PC-3 (cell line): Measurements from ENCODE around the gene ESPN. TPM values are rescaled to one million over a fixed set of nuclear protein-coding genes. Genes with fewer than 3 reads are reported as not detected.
A peak's percentile ranks its signal among the peaks of the same experiment; 100 is the strongest.

Experiments
- ATAC-seq: fragments of 200-7000 bp; cut with Tn5 transposase; 2 replicates; pipeline ENCODE4 v1.9.1; 2020; ENCODE audit warnings: mild to moderate bottlenecking, moderate library complexity
- BruUV-seq: library from RNA; stranded (reverse); fragments of 400-500 nt; replicated peaks from 2 replicates; lab custom pipeline; 2021; lab: Mats Ljungman, UMichigan
- CTCF ChIA-PET: fragments of 300-600 bp; sonication (Branson Sonifier 250); formaldehyde crosslinking; loops from one replicate; lab custom pipeline; 2022; ENCODE audit warnings: antibody characterized with exemption; lab: Charles Lee
- POLR2A ChIA-PET: fragments of 300-600 bp; sonication (Branson Sonifier 250); formaldehyde crosslinking; loops from one replicate; lab custom pipeline; 2022; ENCODE audit warnings: antibody characterized with exemption; ENCODE audit not compliant: unreplicated experiment; lab: Charles Lee
- DNase-seq: peaks from one replicate; pipeline ENCODE4 v3.0.0-alpha.2; 2015
- H2AFZ ChIP-seq: fragments of 300-600 bp; sonication (generic); 2 replicates; pipeline ENCODE4 v1.6.0; 2016; ENCODE audit warnings: antibody characterized with exemption, low read length
- H3F3A ChIP-seq: fragments of 300-600 bp; sonication (generic); one replicate; pipeline ENCODE4 v1.6.0; 2017; ENCODE audit warnings: antibody characterized with exemption, low read length, control low read depth, mild to moderate bottlenecking; ENCODE audit not compliant: unreplicated experiment
- H3K27ac ChIP-seq: fragments of 300-600 bp; sonication (generic); 2 replicates; pipeline ENCODE4 v1.5.1; 2016; ENCODE audit warnings: mild to moderate bottlenecking, low read length
- H3K27me3 ChIP-seq: fragments of 300-600 bp; sonication (generic); 2 replicates; pipeline ENCODE4 v1.6.1; 2016; ENCODE audit warnings: low read length, mixed read lengths
- H3K36me3 ChIP-seq: fragments of 300-600 bp; sonication (generic); 2 replicates; pipeline ENCODE4 v1.6.1; 2016; ENCODE audit warnings: low read depth, mixed run types, low read length, mixed read lengths
- H3K4me1 ChIP-seq: fragments of 300-600 bp; sonication (generic); 2 replicates; pipeline ENCODE4 v1.5.1; 2016; ENCODE audit warnings: low read length; ENCODE audit not compliant: insufficient read depth
- H3K4me2 ChIP-seq: fragments of 300-600 bp; sonication (generic); 2 replicates; pipeline ENCODE4 v1.6.0; 2016; ENCODE audit warnings: low read length
- H3K4me3 ChIP-seq: fragments of 300-600 bp; sonication (generic); 2 replicates; pipeline ENCODE4 v1.5.1; 2016; ENCODE audit warnings: mild to moderate bottlenecking, low read length, mixed read lengths
- H3K79me2 ChIP-seq: fragments of 300-600 bp; sonication (generic); 2 replicates; pipeline ENCODE4 v1.6.1; 2017; ENCODE audit warnings: low read length, mixed read lengths
- H3K9ac ChIP-seq: fragments of 300-600 bp; sonication (generic); 2 replicates; pipeline ENCODE4 v1.6.0; 2016; ENCODE audit warnings: mild to moderate bottlenecking, low read length
- H3K9me2 ChIP-seq: fragments of 300-600 bp; sonication (generic); replicated peaks from 2 replicates; pipeline ENCODE4 v1.6.1; 2016; ENCODE audit warnings: mixed run types, low read length, mixed read lengths
- H3K9me3 ChIP-seq: fragments of 300-600 bp; sonication (generic); 2 replicates; pipeline ENCODE4 v1.6.1; 2016; ENCODE audit warnings: low read length, mixed read lengths
- H4K20me1 ChIP-seq: fragments of 300-600 bp; sonication (generic); 2 replicates; pipeline ENCODE4 v1.6.1; 2016; ENCODE audit warnings: low read length, mixed read lengths
- EZH2 ChIP-seq: fragments of 300-600 bp; sonication (generic); IDR thresholded peaks from one replicate; pipeline ENCODE4 v1.6.1; 2017; ENCODE audit warnings: antibody characterized with exemption, mild to moderate bottlenecking, low read length; ENCODE audit not compliant: unreplicated experiment
- EZH2phosphoT487 ChIP-seq: fragments of 300-600 bp; sonication (generic); IDR thresholded peaks from 2 replicates; pipeline ENCODE4 v1.6.1; 2018; ENCODE audit warnings: mild to moderate bottlenecking, antibody characterized with exemption, low read length, borderline replicate concordance
- intact Hi-C: fragments of 100-400 bp; cut with micrococcal nuclease; formaldehyde crosslinking; loops from 2 replicates; pipeline ENCODE4 v1.9.0; 2023
- total RNA-seq: library from RNA; depleted of rRNA; stranded (reverse); fragments of >200 nt; gene quantifications from 2 replicates; pipeline ENCODE4 v1.2.3, GENCODE V29; 2014
- TF ChIP-seq, protein P1 (sequence below): fragments of 300-600 bp; sonication (generic); conservative IDR thresholded peaks from 2 replicates; pipeline ENCODE4 v1.5.1; 2017; ENCODE audit warnings: antibody characterized with exemption, low read depth, mild to moderate bottlenecking, low read length

The ESPN gene
- total RNA-seq, 1 experiment from 2014 or later: 11.1 TPM

DNA sequence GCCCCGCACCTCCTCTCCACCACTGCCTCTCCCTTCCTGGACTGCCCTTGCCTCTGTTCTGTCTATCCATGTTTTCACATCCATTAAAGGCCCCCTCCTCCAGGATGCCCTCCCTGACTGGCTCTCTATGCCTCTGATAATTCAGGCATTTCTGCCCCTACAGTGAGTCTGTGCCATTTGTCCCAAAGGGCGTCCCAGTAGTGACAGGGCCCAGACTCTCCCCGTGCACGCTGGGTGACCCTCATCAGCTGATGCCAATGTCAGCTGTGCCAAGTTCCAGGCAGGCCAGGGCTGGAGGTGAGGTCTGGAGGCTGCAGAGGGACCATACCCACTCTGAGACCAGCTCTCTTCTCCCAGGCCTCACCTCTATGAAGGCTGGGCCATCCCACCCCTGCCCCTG lies 70.1 kb downstream of the ESPN start:
- TF ChIP-seq EZH2: no peak
- Histone ChIP-seq H2AFZ (no peak overlapping the region), H4K20me1 (no peaks in the 10 kb centered on the region), H3K9me3 (no peaks in the 10 kb centered on the region), H3F3A (peaks cover 7% of the 10 kb centered on the region), H3K4me2 (no peak overlapping the region), H3K4me3 (no peak overlapping the region), H3K9ac (no peak overlapping the region), H3K79me2 (peaks cover 10% of the 10 kb centered on the region), H3K36me3 (no peaks in the 10 kb centered on the region), H3K27me3 (no peaks in the 10 kb centered on the region), H3K9me2 (no peaks in the 10 kb centered on the region), H3K4me1 (peaks cover 44% of the 10 kb centered on the region), H3K27ac (no peak overlapping the region)
- intact Hi-C loops: no loop called here
- ChIA-PET POLR2A (no interaction called here), CTCF (no interaction called here)
- no TSS peak for BruUV-seq
- DNase-seq: no peak
- no peak for ATAC-seq

GRCh38 chr1:6495041-6495441 lies 70.5 kb downstream of the ESPN start:
- Histone ChIP-seq H3K4me3 (no peak overlapping the region), H3K79me2 (peaks cover 7% of the 10 kb centered on the region), H4K20me1 (no peaks in the 10 kb centered on the region), H3K27me3 (no peaks in the 10 kb centered on the region), H3K9me3 (no peaks in the 10 kb centered on the region), H3F3A (peaks cover 7% of the 10 kb centered on the region), H3K9ac (no peak overlapping the region), H3K9me2 (no peaks in the 10 kb centered on the region), H3K4me2 (no peak overlapping the region), H3K4me1 (peaks cover 42% of the 10 kb centered on the region), H3K36me3 (no peaks in the 10 kb centered on the region), H3K27ac (no peak overlapping the region), H2AFZ (no peak overlapping the region)
- DNase-seq: no peak
- TF ChIP-seq EZH2 (no peak), EZH2phosphoT487 (no peak)
- TF ChIP-seq, protein P1, sequence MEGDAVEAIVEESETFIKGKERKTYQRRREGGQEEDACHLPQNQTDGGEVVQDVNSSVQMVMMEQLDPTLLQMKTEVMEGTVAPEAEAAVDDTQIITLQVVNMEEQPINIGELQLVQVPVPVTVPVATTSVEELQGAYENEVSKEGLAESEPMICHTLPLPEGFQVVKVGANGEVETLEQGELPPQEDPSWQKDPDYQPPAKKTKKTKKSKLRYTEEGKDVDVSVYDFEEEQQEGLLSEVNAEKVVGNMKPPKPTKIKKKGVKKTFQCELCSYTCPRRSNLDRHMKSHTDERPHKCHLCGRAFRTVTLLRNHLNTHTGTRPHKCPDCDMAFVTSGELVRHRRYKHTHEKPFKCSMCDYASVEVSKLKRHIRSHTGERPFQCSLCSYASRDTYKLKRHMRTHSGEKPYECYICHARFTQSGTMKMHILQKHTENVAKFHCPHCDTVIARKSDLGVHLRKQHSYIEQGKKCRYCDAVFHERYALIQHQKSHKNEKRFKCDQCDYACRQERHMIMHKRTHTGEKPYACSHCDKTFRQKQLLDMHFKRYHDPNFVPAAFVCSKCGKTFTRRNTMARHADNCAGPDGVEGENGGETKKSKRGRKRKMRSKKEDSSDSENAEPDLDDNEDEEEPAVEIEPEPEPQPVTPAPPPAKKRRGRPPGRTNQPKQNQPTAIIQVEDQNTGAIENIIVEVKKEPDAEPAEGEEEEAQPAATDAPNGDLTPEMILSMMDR: no peak
- BruUV-seq: no TSS peak
- CTCF ChIA-PET: no interaction called here
- POLR2A ChIA-PET: interaction anchor here (0.5 kb wide), 1 partner anchor 43 kb away, joined by 7 read pairs; no protein-coding TSS in a partner anchor
- no peak for ATAC-seq
- intact Hi-C loops: no loop called here

DNA sequence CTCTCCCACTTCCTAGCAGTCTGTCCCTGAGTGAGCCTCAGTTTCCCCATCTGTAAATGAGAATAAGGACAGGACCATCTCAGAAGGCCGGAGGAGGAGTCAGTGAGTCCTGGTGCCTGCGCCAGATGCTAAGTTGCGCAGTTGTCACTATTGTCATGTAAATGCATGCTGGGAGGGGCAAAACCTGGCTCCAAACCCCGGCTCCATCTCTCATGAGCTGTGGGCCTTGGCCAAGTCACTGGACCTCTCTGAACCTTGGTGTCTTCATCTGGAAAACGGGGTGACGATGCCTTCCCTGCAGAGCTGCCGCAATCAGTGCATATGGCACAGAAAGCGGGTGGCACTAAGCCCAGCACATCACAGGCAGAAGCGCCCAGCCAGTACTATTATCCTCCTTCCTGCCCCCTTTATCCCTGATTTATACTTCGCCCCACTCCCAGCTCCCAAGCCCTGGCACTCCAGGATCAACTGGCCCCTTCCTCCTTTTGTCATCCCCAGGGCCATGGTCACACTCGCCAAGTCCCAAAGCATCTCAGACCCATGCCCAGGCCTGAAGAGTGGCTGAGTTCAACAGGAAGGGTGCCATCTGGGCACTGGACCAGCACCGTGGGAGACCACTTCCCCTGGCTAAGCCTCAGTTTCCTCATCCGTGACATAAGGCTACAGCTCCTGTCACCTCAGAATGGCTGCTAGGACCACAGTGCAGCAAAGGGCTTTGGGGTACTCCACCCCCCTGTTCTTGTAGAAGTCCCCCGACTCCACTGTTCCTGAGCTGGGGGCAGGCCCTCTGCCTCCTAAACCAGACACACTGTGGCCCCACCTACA lies 71.2 kb downstream of the ESPN start:
- Histone ChIP-seq H2AFZ (peak overlapping the region; percentile 59; the same call in 1 of the 2 replicates), H3K4me2 (peak overlapping the region; percentile 99), H3K27ac (no peak overlapping the region), H3F3A (peaks cover 6% of the 10 kb centered on the region), H3K36me3 (no peaks in the 10 kb centered on the region), H3K4me3 (peak overlapping the region; percentile 89), H3K9me2 (no peaks in the 10 kb centered on the region), H3K4me1 (peaks cover 41% of the 10 kb centered on the region), H3K27me3 (no peaks in the 10 kb centered on the region), H3K9me3 (no peaks in the 10 kb centered on the region), H3K79me2 (peaks cover 3% of the 10 kb centered on the region; the same call in 1 of the 2 replicates), H3K9ac (no peak overlapping the region), H4K20me1 (no peaks in the 10 kb centered on the region)
- no TSS peak for BruUV-seq
- TF ChIP-seq EZH2: no peak
- TF ChIP-seq, protein P1: no peak
- TF ChIP-seq EZH2phosphoT487: no peak
- DNase-seq (no peak), ATAC-seq (no peak)
- ChIA-PET CTCF (no interaction called here), POLR2A (interaction anchor here (0.5 kb wide), 1 partner anchor 42 kb away, joined by 7 read pairs; no protein-coding TSS in a partner anchor)
- intact Hi-C loops: no loop called here
